Cerebellar cortex (tissue), 1 donor: ENCODE data around the gene SSC4D.
"Not testable (repeated sequence)": the region's sequence is repeated elsewhere in the genome, so short reads cannot be mapped to it uniquely, and the experiment has no call there.

ENCODE experiments used
- DNase-seq: peaks from one replicate; pipeline ENCODE4 v3.0.0-alpha.2; 2015; ENCODE audit warnings: low spot score

Gene SSC4D

DNA sequence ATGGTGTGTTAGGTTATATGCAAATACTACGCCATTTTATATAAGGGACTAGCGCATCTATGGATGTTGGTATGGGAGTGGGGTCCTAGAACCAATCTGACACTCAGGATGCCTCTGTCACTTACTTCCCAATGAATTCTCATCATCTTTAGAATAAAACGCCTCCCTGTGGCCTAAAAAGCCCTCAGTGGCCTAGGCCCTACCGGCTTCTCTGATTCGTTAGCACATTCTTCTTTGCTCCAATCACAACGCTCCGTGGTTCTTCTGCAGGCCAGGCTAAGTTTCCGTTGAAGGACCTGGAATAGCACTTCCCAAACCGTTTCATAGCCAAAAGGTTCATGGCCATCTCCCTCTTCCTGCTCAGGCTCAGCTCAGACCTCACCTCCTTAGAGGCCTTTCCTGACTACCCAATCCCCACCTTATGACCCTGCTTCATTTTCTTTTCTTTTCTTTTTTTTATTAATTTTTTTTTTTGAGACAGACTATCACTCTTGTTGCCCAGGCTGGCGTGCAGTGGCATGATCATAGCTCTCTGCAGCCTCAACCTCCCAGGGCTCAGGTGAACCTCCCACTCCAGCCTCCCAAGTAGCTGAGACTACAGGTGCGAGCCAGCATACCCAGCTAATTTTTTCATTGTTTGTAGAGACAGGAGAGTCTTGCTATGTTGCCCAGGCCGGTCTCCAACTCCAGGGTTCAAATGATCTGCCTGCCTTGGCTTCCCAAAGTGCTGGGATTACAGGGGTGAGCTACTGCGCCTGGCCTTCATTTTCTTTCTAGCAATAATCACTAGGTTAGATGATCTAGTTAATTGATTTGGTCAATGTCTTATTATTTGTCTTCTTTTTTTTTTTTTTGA, 26.2 kb downstream of the SSC4D start:
- DNase-seq, result no peak

DNA sequence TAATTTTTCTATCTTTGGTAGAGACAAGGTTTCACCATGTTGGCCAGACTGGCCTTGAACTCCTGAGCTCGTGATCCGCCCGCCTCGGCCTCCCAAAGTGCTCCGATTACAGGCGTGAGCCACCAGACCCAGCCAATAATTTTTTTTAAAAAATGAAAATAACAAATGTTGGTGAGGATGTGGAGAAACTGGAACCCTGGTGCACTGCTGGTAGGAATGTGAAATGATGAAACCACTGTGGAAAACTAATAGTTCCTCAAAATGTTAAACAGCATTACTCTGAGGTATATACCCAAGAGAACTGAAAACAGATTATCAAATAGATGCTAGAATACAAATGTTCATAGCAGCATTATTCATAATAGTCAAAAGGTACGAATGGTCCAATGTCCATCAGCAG, 27.7 kb downstream of the SSC4D start:
- DNase-seq, result no peak

DNA sequence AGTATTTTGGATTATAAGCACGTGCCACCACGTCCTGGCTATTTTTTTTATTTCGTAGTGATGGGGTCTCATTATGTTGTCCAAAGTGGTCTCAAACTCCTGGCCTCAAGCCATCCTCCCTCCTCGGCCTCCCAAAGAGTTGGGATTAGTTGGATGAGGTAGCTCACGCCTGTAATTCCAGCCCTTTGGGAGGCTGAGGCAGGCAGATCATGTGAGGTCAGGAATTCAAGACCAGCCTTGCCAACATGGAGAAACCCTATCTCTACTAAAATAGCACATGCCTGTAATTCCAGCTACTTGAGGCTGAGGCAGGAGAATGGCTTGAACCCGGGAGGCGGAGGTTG, 28.9 kb downstream of the SSC4D start:
- no peak for DNase-seq

DNA sequence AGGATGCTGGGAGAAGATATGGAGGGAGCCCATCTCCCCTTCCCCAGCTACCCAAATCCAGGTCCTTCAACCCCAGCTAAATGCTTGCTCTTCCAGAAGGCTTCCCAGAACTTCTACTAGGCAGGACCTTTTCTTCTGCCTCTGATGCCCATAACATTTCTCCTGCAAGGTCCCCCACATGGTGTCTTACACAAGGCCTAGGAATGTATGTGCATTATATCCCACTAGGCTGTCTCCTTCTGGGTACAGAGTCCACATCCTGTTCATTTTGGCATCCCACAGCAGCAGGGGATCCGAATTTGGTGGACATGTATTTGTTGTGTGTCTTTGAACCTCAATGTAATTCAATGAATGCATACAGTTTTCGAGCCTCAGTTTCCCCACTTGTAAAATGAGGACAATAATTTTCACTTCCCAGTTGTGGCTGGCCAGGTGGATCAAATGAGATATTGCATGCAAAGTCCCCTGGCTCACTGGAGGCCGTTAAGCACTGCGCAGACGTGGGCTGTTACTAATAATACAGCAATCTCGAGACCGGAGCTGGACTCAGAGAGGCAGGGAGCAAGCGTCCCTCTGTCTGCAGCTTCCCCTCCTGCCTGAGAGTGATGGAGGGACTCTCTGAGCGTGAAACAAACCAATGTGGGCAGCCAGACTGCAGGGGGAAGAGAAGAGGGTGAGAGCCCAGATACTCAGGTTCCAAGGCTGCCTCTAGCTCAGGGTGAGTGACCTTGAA, 32.1 kb downstream of the SSC4D start:
- DNase-seq, result no peak

DNA sequence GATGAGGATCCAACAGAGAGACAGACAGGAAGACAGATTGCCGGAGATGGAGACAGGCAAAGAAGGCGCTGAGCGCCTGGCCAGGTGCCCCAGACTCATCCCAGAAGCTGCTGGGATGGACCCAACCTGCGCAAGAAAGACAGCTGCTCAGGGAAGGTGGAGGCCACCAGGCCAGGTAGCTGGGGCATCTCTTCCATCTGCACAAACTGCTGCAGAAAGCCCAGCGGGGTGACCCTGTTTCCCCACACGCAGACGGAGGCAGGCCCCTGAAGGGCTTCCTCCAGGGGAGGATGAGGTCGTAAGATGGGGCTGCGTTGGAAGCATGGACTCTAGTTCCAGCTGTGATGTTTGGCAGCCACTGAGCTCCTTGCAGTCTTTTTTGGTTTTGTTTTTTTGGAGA, 34.2 kb downstream of the SSC4D start:
- DNase-seq, result no peak

GRCh38 chr7:76372984-76373833, 36.3 kb downstream of the SSC4D start:
- no peak for DNase-seq

DNA sequence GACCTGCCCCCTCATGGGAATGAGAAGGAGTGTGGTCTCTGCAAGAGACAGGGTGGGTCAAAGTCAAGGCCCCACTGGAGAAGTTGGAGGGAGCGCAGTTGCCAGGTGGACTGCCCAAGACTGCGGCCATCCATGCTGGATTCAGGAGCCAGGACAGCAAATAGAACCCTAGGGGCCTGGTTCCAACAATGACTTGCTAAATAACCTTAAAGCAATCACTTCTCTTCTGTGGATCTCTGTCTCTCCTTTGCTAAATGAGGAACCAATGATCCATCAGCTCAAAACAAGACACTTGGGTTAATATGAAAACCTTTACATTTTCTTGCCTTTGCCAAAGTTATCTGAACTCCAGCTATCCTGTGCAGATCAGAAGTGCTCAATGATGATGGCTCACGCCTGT, 38.1 kb downstream of the SSC4D start:
- DNase-seq, result no peak

DNA sequence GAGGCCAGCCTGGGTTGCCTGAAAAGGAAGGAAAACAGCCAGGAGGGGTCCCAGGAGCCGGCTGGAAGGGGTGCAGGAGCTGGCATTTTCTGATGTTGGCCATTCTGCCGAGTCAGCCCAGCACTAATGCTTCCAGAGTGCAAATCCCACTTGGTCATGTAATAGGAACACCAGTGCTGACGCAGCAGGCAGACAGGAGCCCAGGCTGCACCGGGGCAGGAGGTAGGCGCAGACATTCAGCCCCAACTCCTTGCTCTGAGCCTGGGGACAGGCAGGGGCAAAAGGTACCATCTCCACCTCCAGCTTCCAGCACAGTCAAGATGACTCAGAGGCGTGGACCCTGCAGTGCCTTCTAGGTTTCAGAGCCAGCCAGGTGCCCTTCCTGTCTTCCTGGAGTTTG, 40.5 kb downstream of the SSC4D start:
- DNase-seq, result no peak

DNA sequence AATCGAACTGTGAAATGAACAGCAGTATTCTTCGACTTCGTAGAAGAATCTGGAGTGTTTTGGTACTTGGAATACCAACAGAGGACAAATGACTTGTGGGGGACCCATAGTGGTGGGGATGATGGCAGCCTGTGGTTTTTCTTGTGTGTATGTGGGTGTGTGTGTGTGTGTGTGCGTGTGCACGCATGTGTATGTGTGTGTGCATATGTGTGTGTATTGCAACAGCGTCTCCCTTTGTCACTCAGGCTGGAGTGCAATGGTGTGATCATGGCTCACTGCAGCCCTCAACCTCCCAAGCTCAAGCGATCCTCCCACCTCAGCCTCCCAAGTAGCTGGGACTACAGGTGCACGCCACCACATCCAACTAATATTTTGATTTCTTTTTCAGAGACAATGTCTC, 41.3 kb downstream of the SSC4D start:
- no peak for DNase-seq

GRCh38 chr7:76364198-76364584, 45.3 kb downstream of the SSC4D start:
- no peak for DNase-seq

DNA sequence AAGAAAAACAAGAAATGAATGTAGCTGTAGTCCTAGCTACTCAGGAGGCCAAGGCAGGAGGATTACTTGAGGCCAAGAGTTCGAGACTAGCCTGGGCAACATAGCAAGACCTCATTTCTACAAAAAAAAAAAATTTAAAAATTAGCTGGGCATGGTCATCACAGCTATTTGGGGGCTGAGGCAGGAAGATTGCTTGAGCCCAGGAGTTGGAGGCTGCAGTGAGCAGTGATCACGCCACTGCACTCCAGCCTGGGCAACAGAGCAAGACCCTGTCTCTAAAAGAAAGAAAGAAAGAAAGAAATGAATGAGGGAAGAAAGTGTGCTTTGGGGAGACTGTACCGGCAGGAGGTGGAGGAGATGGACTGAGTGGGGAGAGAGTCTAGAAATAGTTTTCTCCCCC, 45.7 kb downstream of the SSC4D start:
- DNase-seq, result not testable (repeated sequence)

DNA sequence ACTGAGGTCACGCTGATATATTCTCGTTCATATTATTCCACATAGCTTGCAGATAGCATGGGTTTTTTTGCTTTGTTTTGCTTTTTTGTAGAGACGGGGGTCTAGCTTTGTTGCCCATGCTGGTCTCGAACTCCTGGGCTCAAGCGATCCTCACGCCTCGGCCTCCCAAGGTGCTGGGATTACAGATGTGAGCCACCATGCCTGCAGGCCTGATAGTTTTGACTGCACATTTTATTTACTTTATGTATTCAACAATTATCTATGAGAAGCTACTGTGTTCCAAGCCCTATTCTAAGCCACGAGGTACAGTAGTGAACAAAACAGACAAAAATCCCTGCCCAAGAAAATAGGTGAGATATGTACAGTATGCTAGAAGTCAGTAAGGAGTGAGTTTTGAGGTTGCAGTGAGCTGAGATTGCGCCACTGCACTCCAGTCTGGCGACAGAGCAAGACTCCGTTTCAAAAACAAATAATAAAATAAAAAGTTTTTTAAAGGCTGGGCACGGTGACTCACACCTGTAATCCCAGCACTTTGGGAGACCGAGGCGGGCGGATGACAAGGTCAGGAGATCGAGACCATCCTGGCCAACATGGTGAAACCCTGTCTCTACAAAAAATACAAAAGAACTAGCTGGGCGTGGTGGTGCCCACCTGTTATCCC, 49.4 kb downstream of the SSC4D start:
- DNase-seq, result no peak

- DNase-seq, result peak; percentile 99
These were observed 50.2 kb downstream of the SSC4D start for GRCh38 chr7:76359111-76359977.

GRCh38 chr7:76358481-76359110, 50.9 kb downstream of the SSC4D start, which contains the start of gene YWHAG:
Gene YWHAG, minus strand, starts transcription at chr7:76358991. Its CDS starts 183 bp downstream, at chr7:76358808.
- peak; percentile 87 for DNase-seq

GRCh38 chr7:76358011-76358480, 51.5 kb downstream of the SSC4D start:
- DNase-seq, result peak; percentile 44

- DNase-seq, result no peak
These were observed 52.0 kb downstream of the SSC4D start for GRCh38 chr7:76357475-76358010.

DNA sequence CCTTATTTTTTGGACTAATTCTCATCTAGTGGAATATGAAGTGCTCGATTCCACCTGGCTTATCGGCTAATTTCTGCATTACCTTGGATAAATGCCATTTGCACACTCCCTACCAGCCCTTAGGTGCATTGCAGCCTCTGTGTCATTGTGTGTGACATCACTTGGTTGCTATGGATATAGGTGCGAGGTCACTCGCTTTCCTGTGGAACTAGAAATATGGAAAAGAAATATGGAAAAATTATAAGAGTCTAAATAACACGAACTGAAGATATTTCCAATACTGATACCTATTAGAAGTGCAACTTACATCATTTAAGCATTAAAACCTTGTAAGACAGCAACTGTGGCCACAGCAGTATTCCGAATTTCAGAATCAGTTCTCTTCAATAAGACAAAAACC, 52.7 kb downstream of the SSC4D start:
- no peak for DNase-seq

DNA sequence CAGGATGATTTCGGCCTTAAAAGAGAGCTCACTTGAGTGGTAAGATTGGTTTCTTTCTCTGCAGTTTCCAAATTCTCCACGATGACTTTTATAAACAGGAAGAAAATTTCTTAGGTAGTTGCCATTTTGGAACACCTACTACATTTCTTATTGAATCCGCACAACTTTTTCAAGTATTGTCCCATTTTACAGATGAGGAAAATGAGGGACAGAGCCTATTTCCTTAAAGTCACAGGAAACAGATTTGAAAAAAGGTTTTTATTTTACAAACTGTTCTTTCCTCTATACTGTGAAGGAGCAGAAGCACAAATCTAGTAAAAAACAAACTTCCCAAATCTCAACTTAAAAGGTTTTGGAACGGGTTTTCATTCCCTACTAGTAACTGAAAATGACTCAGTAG, 53.4 kb downstream of the SSC4D start:
- no peak for DNase-seq

- DNase-seq, result no peak
These were observed 54.3 kb downstream of the SSC4D start for GRCh38 chr7:76354981-76355730.
